AG09309 (cell line): ENCODE data around the gene SAP25.

Source experiments
- DNase-seq: peaks from one replicate; pipeline ENCODE4 v3.0.0-alpha.2; 2010; ENCODE audit warnings: low read depth
- H3K4me3 ChIP-seq: 2 replicates; pipeline ENCODE4 v1.5.1; 2011; ENCODE audit warnings: mild to moderate bottlenecking, low read depth, low read length, moderate library complexity; ENCODE audit not compliant: control insufficient read depth
- CTCF ChIP-seq: IDR thresholded peaks from 2 replicates; pipeline ENCODE4 v1.5.1; 2011; ENCODE audit warnings: mild to moderate bottlenecking, low read depth, low read length, inconsistent platforms; ENCODE audit not compliant: insufficient read depth, control insufficient read depth; ENCODE audit errors: missing control alignments

The SAP25 gene

DNA sequence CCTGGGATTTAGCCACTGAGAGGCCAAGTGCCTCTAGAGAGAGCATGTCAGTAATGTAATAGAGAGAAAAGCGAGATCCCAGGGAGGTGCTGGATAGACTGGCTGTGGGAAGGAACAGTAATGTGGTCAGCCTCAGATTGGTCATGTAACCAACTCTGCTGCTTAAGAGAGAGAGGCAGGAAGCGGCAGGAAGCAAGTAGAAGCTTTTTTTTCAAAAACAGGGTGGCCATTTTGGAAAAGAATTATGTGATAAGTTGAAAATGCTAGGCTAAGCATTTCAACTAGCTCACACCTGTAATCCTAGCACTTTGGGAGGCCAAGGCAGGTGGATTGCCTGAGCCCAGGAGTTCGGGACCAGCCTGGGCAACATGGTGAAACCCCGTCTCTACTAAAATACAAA is 24.7 kb upstream of the SAP25 start:
- DNase-seq = no peak
- H3K4me3 ChIP-seq = no peak overlapping the region
- no peak for TF ChIP-seq CTCF

- no peak for DNase-seq
- H3K4me3 ChIP-seq = no peak overlapping the region
- no peak for TF ChIP-seq CTCF
Measured at GRCh38 chr7:100595188-100595587, 21.5 kb upstream of the SAP25 start.

DNA sequence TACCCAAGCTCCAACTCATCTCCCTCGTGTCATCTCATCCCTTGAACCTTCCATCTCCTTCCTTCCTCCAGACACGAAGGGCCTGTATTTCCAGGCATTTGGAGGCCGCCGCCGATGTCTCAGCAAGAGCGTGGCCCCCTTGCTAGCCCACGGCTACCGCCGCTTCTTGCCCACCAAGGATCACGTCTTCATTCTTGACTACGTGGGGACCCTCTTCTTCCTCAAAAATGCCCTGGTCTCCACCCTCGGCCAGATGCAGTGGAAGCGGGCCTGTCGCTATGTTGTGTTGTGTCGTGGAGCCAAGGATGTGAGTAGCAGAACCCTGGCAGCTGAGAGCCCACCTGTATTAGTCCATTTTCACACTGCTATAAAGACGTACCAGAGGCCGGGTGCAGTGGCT is 17.9 kb upstream of the SAP25 start:
- DNase-seq = no peak
- no peak for TF ChIP-seq CTCF
- H3K4me3 ChIP-seq = no peak overlapping the region

- no peak overlapping the region for H3K4me3 ChIP-seq
- no peak for TF ChIP-seq CTCF
- DNase-seq = no peak
Measured at GRCh38 chr7:100590077-100590737, 16.5 kb upstream of the SAP25 start.

DNA sequence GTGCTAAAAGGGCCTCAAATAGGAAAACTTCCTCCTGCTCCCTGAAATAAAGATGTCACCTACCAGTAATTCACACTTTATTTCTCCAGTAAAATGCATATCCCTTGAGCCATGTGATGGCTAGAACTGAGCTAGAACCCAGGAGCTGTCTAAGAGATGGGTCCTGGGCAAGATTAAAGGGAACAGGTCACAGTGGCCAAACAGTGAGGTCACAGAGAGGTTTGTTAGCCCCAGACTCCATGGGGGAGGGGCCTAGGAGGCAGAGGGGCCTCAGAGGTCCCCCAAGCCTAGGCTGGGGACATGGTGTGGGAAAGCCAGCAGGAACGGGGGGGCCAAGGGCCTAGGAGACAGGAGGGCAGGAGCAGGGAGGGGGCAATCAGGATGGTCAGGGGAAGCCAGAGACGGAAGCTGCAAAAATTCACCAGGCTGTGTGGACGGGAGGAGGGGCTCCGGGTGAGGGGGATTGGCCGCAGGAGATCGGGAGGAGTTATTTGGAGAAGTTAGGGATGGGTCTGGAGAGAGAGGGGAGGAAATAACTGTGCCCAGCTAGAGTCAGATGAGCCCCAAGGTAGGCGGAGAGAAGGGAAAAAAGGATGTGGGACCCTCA is 15.7 kb upstream of the SAP25 start:
- TF ChIP-seq CTCF = no peak
- no peak for DNase-seq
- H3K4me3 ChIP-seq = no peak overlapping the region

DNA sequence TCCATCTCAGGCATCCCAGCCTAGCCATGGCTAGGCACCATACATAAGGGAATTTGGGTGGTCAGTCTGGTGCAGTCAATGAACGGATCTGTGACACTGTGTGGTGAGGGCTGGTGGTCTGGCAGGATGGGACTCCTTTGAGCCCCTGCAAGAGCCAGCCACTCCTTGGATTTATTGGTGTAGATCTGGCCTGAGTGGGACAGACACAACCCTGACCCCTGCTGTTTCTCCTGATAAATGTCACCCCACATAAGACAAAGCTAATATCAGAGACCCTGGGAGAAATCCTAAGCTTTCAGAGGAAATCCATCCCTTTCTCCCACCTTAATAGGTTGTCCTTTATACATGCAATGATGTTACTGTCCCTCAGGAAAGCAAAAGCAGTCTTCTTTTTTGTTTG is 14.7 kb upstream of the SAP25 start:
- DNase-seq = no peak
- H3K4me3 ChIP-seq = no peak overlapping the region
- peak; percentile 39 for TF ChIP-seq CTCF
